ENCODE measurements around the gene OR7A5. TPM values are rescaled to one million over a fixed set of nuclear protein-coding genes. Genes with fewer than 3 reads are reported as not detected.

The OR7A5 gene
- total RNA-seq, 1 donor from 2014 or later: not detected

- H3K4me3 Mint-ChIP-seq (ENCODE audit: unreplicated experiment): no peak overlapping the region
- H3K9me3 Mint-ChIP-seq (ENCODE audit: unreplicated experiment): no peaks in the 10 kb centered on the region
- DNase-seq: no peak
- peaks cover 5% of the 10 kb centered on the region for H3K27me3 Mint-ChIP-seq (ENCODE audit: unreplicated experiment)
- TF ChIP-seq CTCF (IDR thresholded peaks at IDR 0.05; ENCODE audit: partially characterized antibody, unreplicated experiment): no peak
- H3K36me3 Mint-ChIP-seq (ENCODE audit: unreplicated experiment): no peaks in the 10 kb centered on the region
- no peaks in the 10 kb centered on the region for H3K4me1 Mint-ChIP-seq (ENCODE audit: low read depth, unreplicated experiment)
- no peak overlapping the region for H3K27ac Mint-ChIP-seq (ENCODE audit: unreplicated experiment)
Measured at GRCh38 chr19:14843169-14843568, 8.2 kb upstream of the OR7A5 start.

- no peaks in the 10 kb centered on the region for H3K9me3 Mint-ChIP-seq (ENCODE audit: unreplicated experiment)
- no peak overlapping the region for H3K4me3 Mint-ChIP-seq (ENCODE audit: unreplicated experiment)
- H3K27ac Mint-ChIP-seq (ENCODE audit: unreplicated experiment): no peak overlapping the region
- no peak for DNase-seq
- H3K27me3 Mint-ChIP-seq (ENCODE audit: unreplicated experiment): peaks cover 5% of the 10 kb centered on the region
- no peak for TF ChIP-seq CTCF (IDR thresholded peaks at IDR 0.05; ENCODE audit: partially characterized antibody, unreplicated experiment)
- no peaks in the 10 kb centered on the region for H3K36me3 Mint-ChIP-seq (ENCODE audit: unreplicated experiment)
- peaks cover 3% of the 10 kb centered on the region for H3K4me1 Mint-ChIP-seq (ENCODE audit: low read depth, unreplicated experiment)
Measured at GRCh38 chr19:14840206-14840605, 5.2 kb upstream of the OR7A5 start.

GRCh38 chr19:14837391-14837790 is 2.4 kb upstream of the OR7A5 start:
- H3K4me1 Mint-ChIP-seq (ENCODE audit: low read depth, unreplicated experiment): peaks cover 7% of the 10 kb centered on the region
- no peaks in the 10 kb centered on the region for H3K36me3 Mint-ChIP-seq (ENCODE audit: unreplicated experiment)
- no peak for DNase-seq
- H3K4me3 Mint-ChIP-seq (ENCODE audit: unreplicated experiment): no peak overlapping the region
- H3K9me3 Mint-ChIP-seq (ENCODE audit: unreplicated experiment): no peaks in the 10 kb centered on the region
- no peaks in the 10 kb centered on the region for H3K27me3 Mint-ChIP-seq (ENCODE audit: unreplicated experiment)
- no peak overlapping the region for H3K27ac Mint-ChIP-seq (ENCODE audit: unreplicated experiment)
- TF ChIP-seq CTCF (IDR thresholded peaks at IDR 0.05; ENCODE audit: partially characterized antibody, unreplicated experiment): no peak

GRCh38 chr19:14830702-14831101 is 4.3 kb downstream of the OR7A5 start:
- no peak overlapping the region for H3K27ac Mint-ChIP-seq (ENCODE audit: unreplicated experiment)
- H3K4me3 Mint-ChIP-seq (ENCODE audit: unreplicated experiment): no peak overlapping the region
- H3K36me3 Mint-ChIP-seq (ENCODE audit: unreplicated experiment): no peaks in the 10 kb centered on the region
- H3K27me3 Mint-ChIP-seq (ENCODE audit: unreplicated experiment): peaks cover 1% of the 10 kb centered on the region
- H3K4me1 Mint-ChIP-seq (ENCODE audit: low read depth, unreplicated experiment): peaks cover 7% of the 10 kb centered on the region
- no peak for TF ChIP-seq CTCF (IDR thresholded peaks at IDR 0.05; ENCODE audit: partially characterized antibody, unreplicated experiment)
- DNase-seq: no peak
- no peaks in the 10 kb centered on the region for H3K9me3 Mint-ChIP-seq (ENCODE audit: unreplicated experiment)

- H3K27ac Mint-ChIP-seq (ENCODE audit: unreplicated experiment): no peak overlapping the region
- no peaks in the 10 kb centered on the region for H3K4me1 Mint-ChIP-seq (ENCODE audit: low read depth, unreplicated experiment)
- peaks cover 7% of the 10 kb centered on the region for H3K27me3 Mint-ChIP-seq (ENCODE audit: unreplicated experiment)
- H3K4me3 Mint-ChIP-seq (ENCODE audit: unreplicated experiment): no peak overlapping the region
- no peaks in the 10 kb centered on the region for H3K36me3 Mint-ChIP-seq (ENCODE audit: unreplicated experiment)
- no peak for DNase-seq
- H3K9me3 Mint-ChIP-seq (ENCODE audit: unreplicated experiment): no peaks in the 10 kb centered on the region
- TF ChIP-seq CTCF (IDR thresholded peaks at IDR 0.05; ENCODE audit: partially characterized antibody, unreplicated experiment): no peak
Measured at GRCh38 chr19:14826006-14826405, 9.0 kb downstream of the OR7A5 start.

All from glutamatergic neuron (in vitro differentiated cells).